HUES48 (cell line): ENCODE results near the gene UBTD2.

Experiments
- H3K27ac ChIP-seq: one replicate; pipeline ENCODE4 v1.7.0; 2013; ENCODE audit warnings: low read depth, low read length, inconsistent platforms
- H3K27me3 ChIP-seq: 2 replicates; pipeline ENCODE4 v1.6.1; 2013; ENCODE audit warnings: mild to moderate bottlenecking, low read length; ENCODE audit not compliant: control insufficient read depth, insufficient read depth
- H3K36me3 ChIP-seq: 2 replicates; pipeline ENCODE4 v1.6.1; 2013; ENCODE audit warnings: low read length; ENCODE audit not compliant: control insufficient read depth, insufficient read depth
- H3K4me1 ChIP-seq: 2 replicates; pipeline ENCODE4 v1.6.1; 2013; ENCODE audit warnings: mild to moderate bottlenecking, low read length; ENCODE audit not compliant: control insufficient read depth, insufficient read depth
- H3K4me3 ChIP-seq: 2 replicates; pipeline ENCODE4 v1.5.1; 2013; ENCODE audit warnings: mild to moderate bottlenecking, low read depth, low read length
- H3K9ac ChIP-seq: 2 replicates; pipeline ENCODE4 v1.6.1; 2013; ENCODE audit warnings: mild to moderate bottlenecking, low read depth, low read length, moderate library complexity
- H3K9me3 ChIP-seq: 2 replicates; pipeline ENCODE4 v1.6.1; 2013; ENCODE audit warnings: low read length; ENCODE audit not compliant: control insufficient read depth, insufficient read depth

Gene UBTD2

GRCh38 chr5:172166030-172166826 lies 117.3 kb downstream of the UBTD2 start:
- Histone ChIP-seq H3K36me3 (no peaks in the 10 kb centered on the region), H3K27me3 (no peaks in the 10 kb centered on the region), H3K4me3 (no peak overlapping the region), H3K9me3 (no peaks in the 10 kb centered on the region), H3K27ac (no peak overlapping the region), H3K9ac (no peak overlapping the region), H3K4me1 (0 out of 2 replicates have a peak, but pooled peaks cover 3% of the 10 kb centered on the region)

GRCh38 chr5:172165465-172165864 lies 118.1 kb downstream of the UBTD2 start:
- Histone ChIP-seq H3K27ac (no peak overlapping the region), H3K9ac (no peak overlapping the region)

GRCh38 chr5:172164769-172165212 lies 118.8 kb downstream of the UBTD2 start:
- no peaks in the 10 kb centered on the region for H3K36me3 ChIP-seq
- H3K27ac ChIP-seq, result no peak overlapping the region
- H3K4me1 ChIP-seq, result no peaks in the 10 kb centered on the region
- no peak overlapping the region for H3K9ac ChIP-seq
- no peaks in the 10 kb centered on the region for H3K27me3 ChIP-seq
- H3K9me3 ChIP-seq, result no peaks in the 10 kb centered on the region
- H3K4me3 ChIP-seq, result no peak overlapping the region

More at GRCh38 chr5:172165465-172165864, 118.1 kb downstream of the UBTD2 start:
- Histone ChIP-seq H3K36me3 (no peaks in the 10 kb centered on the region), H3K27me3 (no peaks in the 10 kb centered on the region), H3K9me3 (no peaks in the 10 kb centered on the region), H3K4me1 (no peaks in the 10 kb centered on the region), H3K4me3 (no peak overlapping the region)

GRCh38 chr5:172163346-172163745 lies 120.2 kb downstream of the UBTD2 start:
- Histone ChIP-seq H3K36me3 (no peaks in the 10 kb centered on the region), H3K4me3 (no peak overlapping the region), H3K4me1 (no peaks in the 10 kb centered on the region), H3K9me3 (no peaks in the 10 kb centered on the region), H3K9ac (no peak overlapping the region), H3K27me3 (no peaks in the 10 kb centered on the region), H3K27ac (no peak overlapping the region)

GRCh38 chr5:172162987-172163343 lies 120.6 kb downstream of the UBTD2 start:
- Histone ChIP-seq H3K9ac (no peak overlapping the region), H3K9me3 (no peaks in the 10 kb centered on the region), H3K36me3 (no peaks in the 10 kb centered on the region), H3K4me1 (no peaks in the 10 kb centered on the region), H3K27me3 (no peaks in the 10 kb centered on the region), H3K27ac (no peak overlapping the region), H3K4me3 (no peak overlapping the region)

- H3K9me3 ChIP-seq, result no peaks in the 10 kb centered on the region
- H3K27me3 ChIP-seq, result no peaks in the 10 kb centered on the region
- H3K27ac ChIP-seq, result no peak overlapping the region
- H3K4me3 ChIP-seq, result no peak overlapping the region
- no peak overlapping the region for H3K9ac ChIP-seq
- H3K36me3 ChIP-seq, result no peaks in the 10 kb centered on the region
- H3K4me1 ChIP-seq, result no peaks in the 10 kb centered on the region
Observed at GRCh38 chr5:172162323-172162986, 121.1 kb downstream of the UBTD2 start.

- Histone ChIP-seq H3K4me3 (no peak overlapping the region), H3K9ac (no peak overlapping the region), H3K9me3 (no peaks in the 10 kb centered on the region), H3K27me3 (no peaks in the 10 kb centered on the region), H3K4me1 (no peaks in the 10 kb centered on the region), H3K36me3 (0 out of 2 replicates have a peak, but pooled peaks cover 6% of the 10 kb centered on the region), H3K27ac (no peak overlapping the region)
Observed at GRCh38 chr5:172160506-172160905, 123.1 kb downstream of the UBTD2 start.
